IMR-90 (cell line): Measurements from ENCODE around the gene NXPE1. TPM values are rescaled to one million over a fixed set of nuclear protein-coding genes. Genes with fewer than 3 reads are reported as not detected.

Experiments used
- ATAC-seq: fragments of 200-7000 bp; cut with Tn5 transposase; 2 replicates; pipeline ENCODE4 v1.9.1; 2020; ENCODE audit warnings: low read depth, mild to moderate bottlenecking, moderate library complexity
- BruUV-seq: library from RNA; stranded (reverse); fragments of 400-500 nt; replicated peaks from 2 replicates; lab custom pipeline; 2021; lab: Mats Ljungman, UMichigan
- CTCF ChIA-PET: fragments of 300-600 bp; formaldehyde crosslinking; extraction: SDS; loops from one replicate; lab custom pipeline; 2021; ENCODE audit warnings: antibody characterized with exemption; lab: Yijun Ruan, JAX
- POLR2A ChIA-PET: fragments of 300-600 bp; sonication (Branson Sonifier 250); formaldehyde crosslinking; loops from one replicate; lab custom pipeline; 2022; ENCODE audit warnings: antibody characterized with exemption; ENCODE audit not compliant: unreplicated experiment; lab: Charles Lee
- DNase-seq: peaks from one replicate; pipeline ENCODE4 v3.0.0; 2013
- H2AFZ ChIP-seq: replicated peaks from 2 replicates; pipeline ENCODE3; 2013; ENCODE audit warnings: low read length, mild to moderate bottlenecking; ENCODE audit not compliant: poor library complexity
- H2AK5ac ChIP-seq: 2 replicates; pipeline ENCODE4 v1.6.1; 2013; ENCODE audit warnings: low read depth, low read length, inconsistent platforms
- H2AK9ac ChIP-seq: replicated peaks from 2 replicates; pipeline ENCODE3; 2013; ENCODE audit warnings: mild to moderate bottlenecking, low read depth, low read length, moderate library complexity; ENCODE audit not compliant: poor library complexity
- H2BK120ac ChIP-seq: 2 replicates; pipeline ENCODE4 v1.6.1; 2013; ENCODE audit warnings: low read depth, low read length, inconsistent platforms
- H2BK15ac ChIP-seq: 3 replicates; pipeline ENCODE4 v1.6.1; 2013; ENCODE audit warnings: low read depth, low read length, inconsistent platforms
- H2BK20ac ChIP-seq: 2 replicates; pipeline ENCODE4 v1.6.1; 2013; ENCODE audit warnings: low read depth, mild to moderate bottlenecking, inconsistent platforms, low read length, moderate library complexity
- H2BK5ac ChIP-seq: 2 replicates; pipeline ENCODE4 v1.6.1; 2013; ENCODE audit warnings: mild to moderate bottlenecking, low read depth, low read length, inconsistent platforms; ENCODE audit not compliant: poor library complexity, severe bottlenecking
- H3K14ac ChIP-seq: replicated peaks from 2 replicates; pipeline ENCODE4 v1.6.1; 2013; ENCODE audit warnings: low read depth, low read length, inconsistent platforms
- H3K18ac ChIP-seq: 2 replicates; pipeline ENCODE4 v1.6.1; 2013; ENCODE audit warnings: low read depth, low read length, control low read depth
- H3K23ac ChIP-seq: 2 replicates; pipeline ENCODE4 v1.6.1; 2013; ENCODE audit warnings: low read depth, low read length, inconsistent platforms
- H3K27ac ChIP-seq: 2 replicates; pipeline ENCODE4 v1.5.1; 2013; ENCODE audit warnings: mild to moderate bottlenecking, control low read depth, low read length; ENCODE audit not compliant: insufficient read depth
- H3K27me3 ChIP-seq: 2 replicates; pipeline ENCODE4 v1.6.1; 2013; ENCODE audit warnings: low read length; ENCODE audit not compliant: control insufficient read depth, insufficient read depth
- H3K36me3 ChIP-seq: 2 replicates; pipeline ENCODE4 v1.6.1; 2013; ENCODE audit warnings: low read length, mixed read lengths; ENCODE audit not compliant: control insufficient read depth, insufficient read depth
- H3K4ac ChIP-seq: 2 replicates; pipeline ENCODE4 v1.6.1; 2013; ENCODE audit warnings: low read depth, low read length, inconsistent platforms
- H3K4me1 ChIP-seq: 2 replicates; pipeline ENCODE4 v1.6.1; 2013; ENCODE audit warnings: low read length, mixed read lengths; ENCODE audit not compliant: control insufficient read depth, insufficient read depth
- H3K4me2 ChIP-seq: 2 replicates; pipeline ENCODE4 v1.6.1; 2013; ENCODE audit warnings: low read depth, mild to moderate bottlenecking, control low read depth, low read length, moderate library complexity
- H3K4me3 ChIP-seq: 2 replicates; pipeline ENCODE4 v1.5.1; 2013; ENCODE audit warnings: low read depth, mild to moderate bottlenecking, control low read depth, low read length, moderate library complexity; ENCODE audit not compliant: insufficient read depth
- H3K56ac ChIP-seq: 2 replicates; pipeline ENCODE4 v1.6.1; 2013; ENCODE audit warnings: low read length, inconsistent platforms; ENCODE audit not compliant: insufficient read depth; ENCODE audit errors: extremely low read depth
- H3K79me1 ChIP-seq, 2 experiments: 2 replicates each; pipeline ENCODE4 v1.6.1; 2013; ENCODE audit warnings: low read length in 2 of 2, inconsistent platforms in 1 of 2, low read depth in 1 of 2
- H3K9ac ChIP-seq: 2 replicates; pipeline ENCODE4 v1.6.1; 2013; ENCODE audit warnings: low read depth, low read length, control low read depth
- H3K9me1 ChIP-seq: 2 replicates; pipeline ENCODE4 v1.6.1; 2013; ENCODE audit warnings: low read length, inconsistent platforms; ENCODE audit not compliant: insufficient read depth
- H3K9me3 ChIP-seq: 2 replicates; pipeline ENCODE4 v1.6.1; 2013; ENCODE audit warnings: low read length; ENCODE audit not compliant: control insufficient read depth, insufficient read depth
- H4K20me1 ChIP-seq: 2 replicates; pipeline ENCODE4 v1.6.1; 2013; ENCODE audit warnings: low read length, inconsistent platforms; ENCODE audit not compliant: insufficient read depth
- H4K5ac ChIP-seq: 2 replicates; pipeline ENCODE4 v1.6.1; 2013; ENCODE audit warnings: mild to moderate bottlenecking, low read depth, low read length, control low read depth
- H4K8ac ChIP-seq, 2 experiments: 2 replicates each; pipeline ENCODE4 v1.6.1; 2013; ENCODE audit warnings: low read depth in 2 of 2, low read length in 2 of 2, control low read depth in 1 of 2, inconsistent platforms in 1 of 2
- H4K91ac ChIP-seq: 2 replicates; pipeline ENCODE4 v1.6.1; 2013; ENCODE audit warnings: low read depth, low read length, inconsistent platforms; ENCODE audit not compliant: insufficient read depth
- BHLHE40 ChIP-seq: fragments of 150-350 bp; IDR thresholded peaks from 2 replicates; pipeline ENCODE4 v1.6.1; 2016; ENCODE audit warnings: mild to moderate bottlenecking, low read depth, low read length
- CEBPB ChIP-seq: IDR thresholded peaks from 2 replicates; pipeline ENCODE4 v1.6.1; 2012; ENCODE audit warnings: low read depth, low read length, improper control_type of control experiment
- CHD1 ChIP-seq: IDR thresholded peaks from 2 replicates; pipeline ENCODE4 v1.6.1; 2012; ENCODE audit warnings: low read depth, low read length, improper control_type of control experiment
- ELK1 ChIP-seq: fragments of 150-350 bp; IDR thresholded peaks from 2 replicates; pipeline ENCODE4 v1.6.1; 2016; ENCODE audit warnings: low read depth, mild to moderate bottlenecking, low read length, moderate library complexity, borderline replicate concordance
- FOS ChIP-seq: fragments of 150-350 bp; IDR thresholded peaks from 2 replicates; pipeline ENCODE4 v1.6.1; 2016; ENCODE audit warnings: low read depth, low read length
- MAFK ChIP-seq: IDR thresholded peaks from 2 replicates; pipeline ENCODE4 v1.6.1; 2012; ENCODE audit warnings: low read depth, low read length, improper control_type of control experiment
- MAZ ChIP-seq: IDR thresholded peaks from 2 replicates; pipeline ENCODE4 v1.6.1; 2012; ENCODE audit warnings: low read depth, mild to moderate bottlenecking, low read length, improper control_type of control experiment, moderate library complexity, borderline replicate concordance
- MXI1 ChIP-seq: IDR thresholded peaks from 2 replicates; pipeline ENCODE4 v1.6.1; 2012; ENCODE audit warnings: low read depth, mild to moderate bottlenecking, low read length, moderate library complexity, borderline replicate concordance
- NFE2L2 ChIP-seq: fragments of 150-350 bp; IDR thresholded peaks from 2 replicates; pipeline ENCODE4 v1.6.1; 2016; ENCODE audit warnings: low read depth, mild to moderate bottlenecking, low read length
- POLR2A ChIP-seq: IDR thresholded peaks from 2 replicates; pipeline ENCODE4 v1.6.1; 2012; ENCODE audit warnings: mild to moderate bottlenecking, low read depth, low read length
- RAD21 ChIP-seq: IDR thresholded peaks from 2 replicates; pipeline ENCODE4 v1.6.1; 2012; ENCODE audit warnings: low read length, improper control_type of control experiment
- RFX5 ChIP-seq: IDR thresholded peaks from 2 replicates; pipeline ENCODE4 v1.8.0; 2012; ENCODE audit warnings: low read depth, mild to moderate bottlenecking, low read length, moderate library complexity
- SMC3 ChIP-seq: fragments of 150-350 bp; IDR thresholded peaks from 2 replicates; pipeline ENCODE4 v1.6.1; 2016; ENCODE audit warnings: low read depth, mild to moderate bottlenecking, antibody characterized with exemption, low read length, moderate library complexity
- USF2 ChIP-seq: fragments of 150-350 bp; IDR thresholded peaks from 2 replicates; pipeline ENCODE4 v1.6.1; 2017; ENCODE audit warnings: mild to moderate bottlenecking, antibody characterized with exemption, low read length, low read depth
- WGBS, 2 experiments: methylation state at CpG; one replicate each; pipeline versions ENCODE4 v1.1.5 to v1.1.7; 2013; ENCODE audit warnings: missing lambda C conversion rate in 2 of 2; ENCODE audit not compliant: insufficient read length in 1 of 2; ENCODE audit errors: extremely low coverage in 2 of 2; 5-methylcytosine and 5-hydroxymethylcytosine counted together
- dilution Hi-C: fragments of 300-500 bp; cut with HindIII; formaldehyde crosslinking; loops from one replicate; pipeline ENCODE4 v1.14.3; 2018; ENCODE audit warnings: low sequenced_read_pairs; ENCODE audit not compliant: unreplicated experiment
- in situ Hi-C: fragments of 300-500 bp; cut with MboI; formaldehyde crosslinking; loops from 3 replicates; pipeline ENCODE4 v1.14.3; 2019; ENCODE audit warnings: low sequenced_read_pairs, inconsistent platforms, mixed read lengths
- intact Hi-C: fragments of 100-400 bp; cut with micrococcal nuclease; formaldehyde crosslinking; loops from 2 replicates; pipeline ENCODE4 v1.10.0; 2022
- polyA plus RNA-seq, 3 experiments: library from polyadenylated mRNA; depleted of rRNA; stranded (reverse); fragments of >200 nt; gene quantifications; 2 replicates each; pipeline ENCODE4 v1.2.3, GENCODE V29; 2012; ENCODE audit warnings: low replicate concordance in 1 of 3
- total RNA-seq: library from RNA; depleted of rRNA; stranded (reverse); fragments of >200 nt; gene quantifications from 2 replicates; pipeline ENCODE4 v1.2.3, GENCODE V29; 2012

Gene NXPE1
- total and polyA plus RNA-seq, 2 of the 4 experiments (the other 2 are of a cell fraction): not detected

GRCh38 chr11:114595571-114595970, 35.9 kb upstream of the NXPE1 start, which contains the start of gene NXPE4:
NXPE4 (minus strand) TSS chr11:114595786; CDS start chr11:114594759, 1,027 bp downstream.
- H3K14ac ChIP-seq: no peak within 1 kb of the TSS
- H3K4me2 ChIP-seq: no peak within 1 kb of the TSS
- TF ChIP-seq MXI1 (no peak), CEBPB (no peak), RFX5 (no peak), BHLHE40 (no peak), MAFK (no peak), NFE2L2 (no peak), RAD21 (no peak), FOS (no peak), POLR2A (no peak), MAZ (no peak), ELK1 (no peak), CHD1 (no peak), USF2 (no peak), SMC3 (no peak)
- H3K27me3 ChIP-seq: no peaks in the 10 kb centered on the region
- dilution Hi-C loops: no loop called here
- no peak within 1 kb of the TSS for H3K23ac ChIP-seq
- intact Hi-C loops: no loop called here
- H3K56ac ChIP-seq: no peak within 1 kb of the TSS
- H2AFZ ChIP-seq: no peak within 1 kb of the TSS
- H4K5ac ChIP-seq: no peak within 1 kb of the TSS
- no peak within 1 kb of the TSS for H3K4me3 ChIP-seq
- no peaks in the 10 kb centered on the region for H4K20me1 ChIP-seq
- H3K18ac ChIP-seq: no peak within 1 kb of the TSS
- no peak for ATAC-seq
- H2BK15ac ChIP-seq: no peak within 1 kb of the TSS
- no CpG with 5 or more reads among the region's 2 CpGs for WGBS, 2 experiments
- H3K27ac ChIP-seq: no peak within 1 kb of the TSS
- H3K9me1 ChIP-seq: no peaks in the 10 kb centered on the region
- no TSS peak for BruUV-seq
- no peaks in the 10 kb centered on the region for H3K9me3 ChIP-seq
- ChIA-PET POLR2A (no interaction called here), CTCF (no interaction called here)
- no peak within 1 kb of the TSS for H2BK20ac ChIP-seq
- no peaks in the 10 kb centered on the region for H3K36me3 ChIP-seq
- no peak within 1 kb of the TSS for H2AK9ac ChIP-seq
- no peaks in the 10 kb centered on the region for H3K79me1 ChIP-seq
- no peak within 1 kb of the TSS for H2BK5ac ChIP-seq
- in situ Hi-C loops: loop anchor here (25.0 kb wide), 1 partner anchor 583 kb away; no protein-coding TSS in a partner anchor
- no peak within 1 kb of the TSS for H4K8ac ChIP-seq
- DNase-seq: no peak
- H3K4me1 ChIP-seq: no peaks in the 10 kb centered on the region
- no peak within 1 kb of the TSS for H3K9ac ChIP-seq
- no peak within 1 kb of the TSS for H3K4ac ChIP-seq
- H4K91ac ChIP-seq: no peak within 1 kb of the TSS
- no peak within 1 kb of the TSS for H2BK120ac ChIP-seq
- H2AK5ac ChIP-seq: no peak within 1 kb of the TSS
